GM12878 (cell line): Measurements from ENCODE around the gene ITPRIP. TPM values are rescaled to one million over a fixed set of nuclear protein-coding genes. Genes with fewer than 3 reads are reported as not detected.

Experiments used
- ATAC-seq: fragments of 200-7000 bp; cut with Tn5 transposase; 3 replicates; pipeline ENCODE4 v1.9.1; 2020; ENCODE audit warnings: mild to moderate bottlenecking, moderate library complexity
- BruUV-seq: library from RNA; stranded (reverse); fragments of 400-500 nt; replicated peaks from 2 replicates; lab custom pipeline; 2021; lab: Mats Ljungman, UMichigan
- CTCF ChIA-PET: fragments of 300-600 bp; sonication (Branson Sonifier 250); formaldehyde crosslinking; extraction: SDS; loops from one replicate; lab custom pipeline; 2021; ENCODE audit warnings: inconsistent platforms; lab: Yijun Ruan, JAX
- POLR2A ChIA-PET: fragments of 350-600 bp; formaldehyde crosslinking; extraction: SDS; loops from one replicate; lab custom pipeline; 2021; ENCODE audit warnings: inconsistent platforms; lab: Charles Lee
- RAD21 ChIA-PET: fragments of 300-600 bp; sonication (Branson Sonifier 250); formaldehyde crosslinking; loops from one replicate; lab custom pipeline; 2023; ENCODE audit warnings: antibody characterized with exemption; ENCODE audit not compliant: unreplicated experiment; lab: Charles Lee
- SMC1A ChIA-PET: fragments of 300-600 bp; sonication (Branson Sonifier 250); formaldehyde crosslinking; loops from one replicate; lab custom pipeline; 2023; ENCODE audit not compliant: unreplicated experiment, uncharacterized antibody; lab: Charles Lee
- DNase-seq: peaks from one replicate; pipeline ENCODE4 v3.0.0-alpha.2; 2011; ENCODE audit warnings: low read depth, low spot score
- FAIRE-seq: peaks from 3 replicates; lab custom pipeline; 2011; peaks lifted over from hg19 to GRCh38; lab: Jason Lieb, UNC
- H2AFZ ChIP-seq: 2 replicates; pipeline ENCODE4 v1.6.0; 2011; ENCODE audit warnings: low read depth, low read length, control low read depth; ENCODE audit not compliant: control insufficient read depth
- H3K27ac ChIP-seq: 2 replicates; pipeline ENCODE4 v1.5.1; 2011; ENCODE audit warnings: control low read depth; ENCODE audit not compliant: control insufficient read depth, insufficient read depth
- H3K27me3 ChIP-seq, 2 experiments: replicated peaks in 1 of 2; 2 replicates each; pipeline versions ENCODE4 v1.6.0 to v1.6.1; 2011; ENCODE audit warnings: low read length in 1 of 2; ENCODE audit not compliant: control insufficient read depth in 2 of 2, insufficient read depth in 2 of 2
- H3K36me3 ChIP-seq, 2 experiments: 2 replicates each; pipeline ENCODE4 v1.5.1; 2011; ENCODE audit warnings: low read length in 1 of 2; ENCODE audit not compliant: control insufficient read depth in 2 of 2, insufficient read depth in 2 of 2
- H3K4me1 ChIP-seq: 2 replicates; pipeline ENCODE4 v1.6.1; 2011; ENCODE audit warnings: mild to moderate bottlenecking, low read length, moderate library complexity, mixed read lengths; ENCODE audit not compliant: control insufficient read depth, insufficient read depth
- H3K4me2 ChIP-seq: 2 replicates; pipeline ENCODE4 v1.6.0; 2011; ENCODE audit warnings: control low read depth; ENCODE audit not compliant: control insufficient read depth, insufficient read depth
- H3K4me3 ChIP-seq: fragments of 200-600 bp; sonication (generic); 2 replicates; pipeline ENCODE4 v1.5.1; 2016
- H3K79me2 ChIP-seq: 2 replicates; pipeline ENCODE4 v1.6.0; 2011; ENCODE audit warnings: low read length; ENCODE audit not compliant: control insufficient read depth, insufficient read depth
- H3K9ac ChIP-seq: 2 replicates; pipeline ENCODE4 v1.8.0; 2011; ENCODE audit warnings: low read length, control low read depth, mixed read lengths; ENCODE audit not compliant: control insufficient read depth, insufficient read depth
- H3K9me3 ChIP-seq: replicated peaks from 3 replicates; pipeline ENCODE4 v1.5.1; 2011; ENCODE audit warnings: mild to moderate bottlenecking, low read length; ENCODE audit not compliant: control insufficient read depth, insufficient read depth
- H4K20me1 ChIP-seq: 2 replicates; pipeline ENCODE4 v1.6.0; 2011; ENCODE audit not compliant: control insufficient read depth, insufficient read depth
- ASH2L ChIP-seq: fragments of 300-600, 200-600 bp; sonication (generic); IDR thresholded peaks from 2 replicates; pipeline ENCODE4 v1.6.1; 2017; ENCODE audit warnings: low read depth, mild to moderate bottlenecking, borderline replicate concordance
- BMI1 ChIP-seq: fragments of 450-650 bp; IDR thresholded peaks from 2 replicates; pipeline ENCODE4 v1.6.1; 2016; ENCODE audit warnings: mild to moderate bottlenecking, moderate library complexity, borderline replicate concordance
- CBFB ChIP-seq: IDR thresholded peaks from 2 replicates; pipeline ENCODE4 v1.6.1; 2016; ENCODE audit warnings: antibody characterized with exemption, low read depth
- CBX5 ChIP-seq: sonication (generic); IDR thresholded peaks from 2 replicates; pipeline ENCODE4 v1.6.1; 2016; ENCODE audit warnings: low read depth, moderate library complexity, mild to moderate bottlenecking, inconsistent platforms
- CEBPB ChIP-seq, 2 experiments: fragments of 150-350 bp in 1 of 2; IDR thresholded peaks; 2 replicates each; pipeline ENCODE4 v1.6.1; 2012 to 2014; ENCODE audit warnings: low read depth in 2 of 2, low read length in 2 of 2, borderline replicate concordance in 1 of 2, inconsistent platforms in 1 of 2
- CREB1 ChIP-seq: IDR thresholded peaks from 2 replicates; pipeline ENCODE4 v1.6.1; 2012; ENCODE audit warnings: low read depth, mild to moderate bottlenecking, inconsistent platforms
- ELK1 ChIP-seq: IDR thresholded peaks from 2 replicates; pipeline ENCODE4 v1.6.1; 2012; ENCODE audit warnings: low read depth, low read length, improper control_type of control experiment
- JUND ChIP-seq: IDR thresholded peaks from 2 replicates; pipeline ENCODE4 v1.6.1; 2012; ENCODE audit warnings: low read depth, mild to moderate bottlenecking, low read length, improper control_type of control experiment, moderate library complexity
- LARP7 ChIP-seq: fragments of 450-650 bp; IDR thresholded peaks from 2 replicates; pipeline ENCODE4 v1.6.1; 2017; ENCODE audit warnings: mild to moderate bottlenecking
- MAX ChIP-seq: IDR thresholded peaks from 2 replicates; pipeline ENCODE4 v1.6.1; 2012; ENCODE audit warnings: low read depth, low read length, improper control_type of control experiment
- MYC ChIP-seq: IDR thresholded peaks from 2 replicates; pipeline ENCODE4 v1.6.1; 2011; ENCODE audit warnings: mild to moderate bottlenecking, low read length, moderate library complexity, inconsistent platforms; ENCODE audit not compliant: insufficient read depth, insufficient replicate concordance, insufficient read length, severe bottlenecking
- RAD51 ChIP-seq: fragments of 450-650 bp; IDR thresholded peaks from 2 replicates; pipeline ENCODE4 v1.6.1; 2016; ENCODE audit warnings: moderate library complexity, mild to moderate bottlenecking, inconsistent platforms
- SMAD1 ChIP-seq: fragments of 450-650 bp; IDR thresholded peaks from 2 replicates; pipeline ENCODE4 v1.6.1; 2018; ENCODE audit warnings: mild to moderate bottlenecking, low read depth; ENCODE audit not compliant: partially characterized antibody
- STAT3 ChIP-seq: IDR thresholded peaks from 2 replicates; pipeline ENCODE4 v1.6.1; 2011; ENCODE audit warnings: low read depth, low read length, improper control_type of control experiment
- TCF7 ChIP-seq: IDR thresholded peaks from 2 replicates; pipeline ENCODE4 v1.6.1; 2014; ENCODE audit warnings: antibody characterized with exemption, borderline replicate concordance
- YBX1 ChIP-seq: fragments of 450-650 bp; IDR thresholded peaks from 2 replicates; pipeline ENCODE4 v1.6.1; 2016; ENCODE audit warnings: antibody characterized with exemption
- ZNF687 ChIP-seq: fragments of 450-650 bp; IDR thresholded peaks from 2 replicates; pipeline ENCODE4 v1.6.1; 2017; ENCODE audit warnings: mild to moderate bottlenecking, moderate library complexity
- WGBS: methylation state at CpG from one replicate; pipeline ENCODE4 v1.1.6; 2016; ENCODE audit warnings: low lambda C conversion rate; ENCODE audit not compliant: insufficient replicate concordance, insufficient coverage; ENCODE audit errors: missing lambda C conversion rate; 5-methylcytosine and 5-hydroxymethylcytosine counted together
- in situ Hi-C: fragments of 300-500 bp; cut with MboI; formaldehyde crosslinking; loops from 9 replicates; pipeline ENCODE4 v1.14.3; 2018; ENCODE audit warnings: mixed read lengths
- intact Hi-C: fragments of 100-400 bp; cut with micrococcal nuclease; formaldehyde crosslinking; loops from one replicate; pipeline ENCODE4 v1.14.2; 2022; ENCODE audit not compliant: unreplicated experiment
- polyA plus RNA-seq, 11 experiments: library from polyadenylated mRNA; depleted of rRNA in 4 of 11; unstranded in 6 of 11; stranded (reverse) in 5 of 11; fragments of >200 nt; fragmentation: Nextera tagmentation in 4 of 11; fragmentation: Illumina TruSeq in 1 of 11; extraction: Ambion mirVana in 4 of 11; extraction: Trizol in 1 of 11; gene quantifications; 1 replicate in 1 of 11; 2 replicates in 10 of 11; pipeline versions ENCODE4 v1.2.1 to v1.2.3, GENCODE V29; 2011 to 2016; ENCODE audit warnings: inconsistent platforms in 2 of 11, missing spikeins in 2 of 11, low read depth in 1 of 11
- total RNA-seq, 4 experiments: library from RNA; depleted of rRNA in 3 of 4; stranded (reverse); fragments of >200 nt in 3 of 4; fragmentation: Illumina TruSeq in 1 of 4; extraction: Trizol in 1 of 4; gene quantifications; 2 replicates each; pipeline versions ENCODE4 v1.2.1 to v1.2.3, GENCODE V29; 2013 to 2021

Gene ITPRIP
- total and polyA plus RNA-seq, 10 of the 15 experiments (the other 5 are each of a cell fraction or from before 2014, with no cell fraction given) = 0.82 to 10.4 (median 5.9) TPM

- TF ChIP-seq SMAD1 (no peak), LARP7 (no peak), STAT3 (no peak), JUND (no peak), YBX1 (no peak), MAX (0 out of 2 replicates have a peak, but pooled peaks have one; percentile 5), CBX5 (no peak), BMI1 (no peak), RAD51 (no peak), CREB1 (no peak)
- TF ChIP-seq, all 136 proteins: peak for 4
Measured at GRCh38 chr10:104336821-104337467, 1.3 kb downstream of the ITPRIP start (continued).

- RAD21 ChIA-PET = interaction anchor here (2.3 to 5.7 kb wide), 3 partner anchors 14 to 28 kb away, joined by 15 to 39 read pairs (median 27); partner anchors contain the start of gene CFAP58
- Histone ChIP-seq H3K27ac (no peak overlapping the region), H4K20me1 (peaks cover 20% of the 10 kb centered on the region), H3K9ac (no peak overlapping the region), H3K4me1 (peaks cover 22% of the 10 kb centered on the region), H3K36me3 (peaks cover 0 to 5% of the 10 kb centered on the region in 2 experiments; a peak in 2 of 4 replicates), H2AFZ (no peak overlapping the region), H3K27me3 (no peaks in the 10 kb centered on the region), H3K4me3 (peak overlapping the region; percentile 52; the same call in 1 of the 2 replicates), H3K4me2 (peak overlapping the region; percentile 69), H3K79me2 (peaks cover 62% of the 10 kb centered on the region), H3K9me3 (no peaks in the 10 kb centered on the region)
- SMC1A ChIA-PET = interaction anchor here (0.7 to 7.0 kb wide), 4 partner anchors 14 to 28 kb away, joined by 4 to 58 read pairs (median 18); no protein-coding TSS in a partner anchor
- ATAC-seq (no peak), DNase-seq (no peak), FAIRE-seq (no peak)
- no TSS peak for BruUV-seq
- in situ Hi-C loops (no loop called here), intact Hi-C loops (loop anchor here (10.0 kb wide), 2 partner anchors 420 to 640 kb away; partner anchors contain the start of gene STN1)
- WGBS = 81% methylated on average over 13 of the region's 13 CpGs
- POLR2A ChIA-PET = no interaction called here
- TF ChIP-seq ZNF687 (no peak), TCF7 (no peak), ASH2L (no peak), CBFB (no peak), CEBPB (IDR thresholded peaks at IDR 0.05; ENCODE audit: borderline replicate concordance in 1 of 2, low read depth in 2 of 2, low read length in 2 of 2) (no peak), MYC (no peak), ELK1 (no peak), STAT3 (no peak)
- CTCF ChIA-PET = interaction anchor here (0.8 to 7.2 kb wide), 6 partner anchors 15 to 61 kb away, joined by 3 to 111 read pairs (median 4); partner anchors contain the start of gene CFAP58
Measured at GRCh38 chr10:104334965-104335650, 3.2 kb downstream of the ITPRIP start.
